ENCODE measurements around the gene OSBPL5. TPM values are rescaled to one million over a fixed set of nuclear protein-coding genes. Genes with fewer than 3 reads are reported as not detected.

Gene OSBPL5
- total RNA-seq, 1 donor from 2014 or later: 16.6 TPM

GRCh38 chr11:3199537-3200295, 34.6 kb upstream of the OSBPL5 start:
- no peak for DNase-seq (ENCODE audit: low spot score)
- intact Hi-C loops (cut with DNase I): no loop called here

- DNase-seq (ENCODE audit: low spot score): no peak
- intact Hi-C loops (cut with DNase I): no loop called here
These were observed 33.7 kb upstream of the OSBPL5 start for GRCh38 chr11:3198815-3199214.

GRCh38 chr11:3197878-3198528, 32.9 kb upstream of the OSBPL5 start:
- no peak for DNase-seq (ENCODE audit: low spot score)
- intact Hi-C loops (cut with DNase I): no loop called here

GRCh38 chr11:3197044-3197695, 32.1 kb upstream of the OSBPL5 start:
- intact Hi-C loops (cut with DNase I): no loop called here
- no peak for DNase-seq (ENCODE audit: low spot score)

- intact Hi-C loops (cut with DNase I): no loop called here
- no peak for DNase-seq (ENCODE audit: low spot score)
These were observed 31.3 kb upstream of the OSBPL5 start for GRCh38 chr11:3196161-3197043.

- intact Hi-C loops (cut with DNase I): no loop called here
- DNase-seq (ENCODE audit: low spot score): no peak
These were observed 30.4 kb upstream of the OSBPL5 start for GRCh38 chr11:3195251-3196160.

GRCh38 chr11:3194016-3194816, 29.1 kb upstream of the OSBPL5 start:
- intact Hi-C loops (cut with DNase I): no loop called here
- DNase-seq (ENCODE audit: low spot score): no peak

GRCh38 chr11:3193373-3194015, 28.4 kb upstream of the OSBPL5 start:
- intact Hi-C loops (cut with DNase I): no loop called here

GRCh38 chr11:3192511-3193372, 27.6 kb upstream of the OSBPL5 start:
- no peak for DNase-seq (ENCODE audit: low spot score)
- intact Hi-C loops (cut with DNase I): no loop called here

More at GRCh38 chr11:3193373-3194015, 28.4 kb upstream of the OSBPL5 start:
- DNase-seq (ENCODE audit: low spot score): no peak

GRCh38 chr11:3191586-3192324, 26.6 kb upstream of the OSBPL5 start:
- no peak for DNase-seq (ENCODE audit: low spot score)
- intact Hi-C loops (cut with DNase I): no loop called here

- intact Hi-C loops (cut with DNase I): no loop called here
- DNase-seq (ENCODE audit: low spot score): no peak
These were observed 25.5 kb upstream of the OSBPL5 start for GRCh38 chr11:3190600-3190999.

GRCh38 chr11:3189886-3190583, 24.9 kb upstream of the OSBPL5 start:
- no peak for DNase-seq (ENCODE audit: low spot score)
- intact Hi-C loops (cut with DNase I): no loop called here

- DNase-seq (ENCODE audit: low spot score): no peak
- intact Hi-C loops (cut with DNase I): no loop called here
These were observed 24.2 kb upstream of the OSBPL5 start for GRCh38 chr11:3189196-3189843.

- intact Hi-C loops (cut with DNase I): no loop called here
- no peak for DNase-seq (ENCODE audit: low spot score)
These were observed 23.5 kb upstream of the OSBPL5 start for GRCh38 chr11:3188496-3189195.
